Panc1 (cell line): Measurements from ENCODE around the gene DGCR2. TPM values are rescaled to one million over a fixed set of nuclear protein-coding genes. Genes with fewer than 3 reads are reported as not detected.

Experiments
- ATAC-seq: fragments of 200-7000 bp; cut with Tn5 transposase; 2 replicates; pipeline ENCODE4 v1.9.1; 2020; ENCODE audit warnings: mild to moderate bottlenecking, moderate library complexity
- BruUV-seq: library from RNA; stranded (reverse); fragments of 400-500 nt; replicated peaks from 2 replicates; lab custom pipeline; 2021; lab: Mats Ljungman, UMichigan
- CTCF ChIA-PET: fragments of 300-600 bp; sonication (Branson Sonifier 250); formaldehyde crosslinking; loops from one replicate; lab custom pipeline; 2022; ENCODE audit warnings: antibody characterized with exemption; lab: Charles Lee
- POLR2A ChIA-PET: fragments of 300-600 bp; sonication (Branson Sonifier 250); formaldehyde crosslinking; loops from one replicate; lab custom pipeline; 2022; ENCODE audit warnings: antibody characterized with exemption; lab: Charles Lee
- DNase-seq: peaks from one replicate; pipeline ENCODE4 v3.0.0-alpha.2; 2010; ENCODE audit warnings: low read depth, low spot score
- H3K27ac ChIP-seq: 2 replicates; pipeline ENCODE4 v1.5.1; 2011; ENCODE audit warnings: mild to moderate bottlenecking, low read length, inconsistent platforms
- H3K27me3 ChIP-seq: fragments of 200-500 bp; sonication (Bioruptor generic); 2 replicates; pipeline ENCODE4 v1.6.0; 2014; ENCODE audit warnings: low read length, inconsistent platforms; ENCODE audit not compliant: control insufficient read depth, insufficient read depth
- H3K36me3 ChIP-seq: fragments of 200-500 bp; sonication (Bioruptor generic); 2 replicates; pipeline ENCODE4 v1.5.1; 2014; ENCODE audit warnings: inconsistent platforms, mild to moderate bottlenecking, low read length, moderate library complexity; ENCODE audit not compliant: control insufficient read depth, insufficient read depth
- H3K4me1 ChIP-seq: 2 replicates; pipeline ENCODE4 v1.5.1; 2011; ENCODE audit warnings: inconsistent platforms, mild to moderate bottlenecking, low read length, moderate library complexity; ENCODE audit not compliant: control insufficient read depth, insufficient read depth
- H3K4me3 ChIP-seq, 2 experiments: 2 replicates each; pipeline ENCODE4 v1.5.1; 2011 to 2012; ENCODE audit warnings: low read depth in 2 of 2, low read length in 2 of 2, mild to moderate bottlenecking in 2 of 2, inconsistent platforms in 1 of 2, moderate library complexity in 1 of 2
- H3K9me3 ChIP-seq: fragments of 200-500 bp; sonication (Bioruptor generic); 2 replicates; pipeline ENCODE4 v1.5.1; 2014; ENCODE audit warnings: low read depth, mild to moderate bottlenecking, inconsistent platforms, low read length, moderate library complexity; ENCODE audit not compliant: control insufficient read depth, insufficient read depth
- POLR2AphosphoS5 ChIP-seq: IDR thresholded peaks from 2 replicates; pipeline ENCODE4 v1.6.1; 2012; ENCODE audit warnings: mild to moderate bottlenecking, low read depth, low read length, moderate library complexity
- SIN3A ChIP-seq: IDR thresholded peaks from 2 replicates; pipeline ENCODE4 v1.6.1; 2012; ENCODE audit warnings: low read depth, mild to moderate bottlenecking, low read length, moderate library complexity, borderline replicate concordance; ENCODE audit not compliant: insufficient read depth
- TCF7L2 ChIP-seq: IDR thresholded peaks from 2 replicates; pipeline ENCODE4 v1.6.1; 2011; ENCODE audit warnings: mild to moderate bottlenecking, low read depth, low read length, inconsistent platforms
- in situ Hi-C: cut with HindIII; loops from 2 replicates; pipeline ENCODE4 v1.10.0; 2016; ENCODE audit warnings: low sequenced_read_pairs, low pct_unique_long_range_greater_than_20kb
- intact Hi-C: fragments of 100-400 bp; cut with micrococcal nuclease; formaldehyde crosslinking; loops from one replicate; pipeline ENCODE4 v1.10.0; 2022; ENCODE audit not compliant: unreplicated experiment
- total RNA-seq: library from RNA; stranded (reverse); gene quantifications from one replicate; pipeline ENCODE4 v1.2.1, GENCODE V29; 2021; ENCODE audit not compliant: unreplicated experiment
- TF ChIP-seq, protein P1 (sequence below), 2 experiments: IDR thresholded peaks; 2 replicates each; pipeline ENCODE4 v1.6.1; 2011 to 2012; ENCODE audit warnings: low read depth in 2 of 2, control low read depth in 1 of 2, low read length in 1 of 2, mild to moderate bottlenecking in 1 of 2, moderate library complexity in 1 of 2; ENCODE audit not compliant: insufficient read depth in 1 of 2
- TF ChIP-seq, protein P2 (sequence below): fragments of 450-650 bp; IDR thresholded peaks from 2 replicates; pipeline ENCODE4 v1.5.1; 2017; ENCODE audit warnings: mild to moderate bottlenecking

The DGCR2 gene
- total RNA-seq, 1 experiment from 2014 or later = 35.1 TPM

DNA sequence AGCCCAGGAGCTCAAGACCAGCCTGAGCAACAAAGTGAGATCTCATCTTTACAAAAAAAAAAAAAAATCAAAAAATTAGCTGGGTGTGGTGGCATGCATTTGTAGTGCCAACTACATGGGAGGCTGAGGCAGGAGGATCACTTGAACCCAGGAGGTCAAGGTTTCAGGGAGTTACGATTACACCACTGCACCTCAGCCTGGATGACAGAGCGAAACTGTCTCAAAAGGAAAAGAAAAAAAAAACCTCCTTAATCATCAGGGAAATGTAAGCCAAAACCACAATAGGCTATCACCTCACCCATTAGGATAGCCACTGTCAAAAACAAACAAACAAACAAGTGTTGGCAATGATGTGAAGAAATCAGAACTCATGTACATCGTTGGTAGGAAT is 13.4 kb downstream of the DGCR2 start:
- no peak for TF ChIP-seq SIN3A
- TF ChIP-seq, protein P1, sequence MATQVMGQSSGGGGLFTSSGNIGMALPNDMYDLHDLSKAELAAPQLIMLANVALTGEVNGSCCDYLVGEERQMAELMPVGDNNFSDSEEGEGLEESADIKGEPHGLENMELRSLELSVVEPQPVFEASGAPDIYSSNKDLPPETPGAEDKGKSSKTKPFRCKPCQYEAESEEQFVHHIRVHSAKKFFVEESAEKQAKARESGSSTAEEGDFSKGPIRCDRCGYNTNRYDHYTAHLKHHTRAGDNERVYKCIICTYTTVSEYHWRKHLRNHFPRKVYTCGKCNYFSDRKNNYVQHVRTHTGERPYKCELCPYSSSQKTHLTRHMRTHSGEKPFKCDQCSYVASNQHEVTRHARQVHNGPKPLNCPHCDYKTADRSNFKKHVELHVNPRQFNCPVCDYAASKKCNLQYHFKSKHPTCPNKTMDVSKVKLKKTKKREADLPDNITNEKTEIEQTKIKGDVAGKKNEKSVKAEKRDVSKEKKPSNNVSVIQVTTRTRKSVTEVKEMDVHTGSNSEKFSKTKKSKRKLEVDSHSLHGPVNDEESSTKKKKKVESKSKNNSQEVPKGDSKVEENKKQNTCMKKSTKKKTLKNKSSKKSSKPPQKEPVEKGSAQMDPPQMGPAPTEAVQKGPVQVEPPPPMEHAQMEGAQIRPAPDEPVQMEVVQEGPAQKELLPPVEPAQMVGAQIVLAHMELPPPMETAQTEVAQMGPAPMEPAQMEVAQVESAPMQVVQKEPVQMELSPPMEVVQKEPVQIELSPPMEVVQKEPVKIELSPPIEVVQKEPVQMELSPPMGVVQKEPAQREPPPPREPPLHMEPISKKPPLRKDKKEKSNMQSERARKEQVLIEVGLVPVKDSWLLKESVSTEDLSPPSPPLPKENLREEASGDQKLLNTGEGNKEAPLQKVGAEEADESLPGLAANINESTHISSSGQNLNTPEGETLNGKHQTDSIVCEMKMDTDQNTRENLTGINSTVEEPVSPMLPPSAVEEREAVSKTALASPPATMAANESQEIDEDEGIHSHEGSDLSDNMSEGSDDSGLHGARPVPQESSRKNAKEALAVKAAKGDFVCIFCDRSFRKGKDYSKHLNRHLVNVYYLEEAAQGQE (IDR thresholded peaks at IDR 0.05; ENCODE audit: insufficient read depth in 1 of 2, low read depth in 2 of 2, low read length in 1 of 2) = no peak
- TF ChIP-seq, protein P2, sequence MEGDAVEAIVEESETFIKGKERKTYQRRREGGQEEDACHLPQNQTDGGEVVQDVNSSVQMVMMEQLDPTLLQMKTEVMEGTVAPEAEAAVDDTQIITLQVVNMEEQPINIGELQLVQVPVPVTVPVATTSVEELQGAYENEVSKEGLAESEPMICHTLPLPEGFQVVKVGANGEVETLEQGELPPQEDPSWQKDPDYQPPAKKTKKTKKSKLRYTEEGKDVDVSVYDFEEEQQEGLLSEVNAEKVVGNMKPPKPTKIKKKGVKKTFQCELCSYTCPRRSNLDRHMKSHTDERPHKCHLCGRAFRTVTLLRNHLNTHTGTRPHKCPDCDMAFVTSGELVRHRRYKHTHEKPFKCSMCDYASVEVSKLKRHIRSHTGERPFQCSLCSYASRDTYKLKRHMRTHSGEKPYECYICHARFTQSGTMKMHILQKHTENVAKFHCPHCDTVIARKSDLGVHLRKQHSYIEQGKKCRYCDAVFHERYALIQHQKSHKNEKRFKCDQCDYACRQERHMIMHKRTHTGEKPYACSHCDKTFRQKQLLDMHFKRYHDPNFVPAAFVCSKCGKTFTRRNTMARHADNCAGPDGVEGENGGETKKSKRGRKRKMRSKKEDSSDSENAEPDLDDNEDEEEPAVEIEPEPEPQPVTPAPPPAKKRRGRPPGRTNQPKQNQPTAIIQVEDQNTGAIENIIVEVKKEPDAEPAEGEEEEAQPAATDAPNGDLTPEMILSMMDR = no peak
- no peak for TF ChIP-seq TCF7L2
- no peak for TF ChIP-seq POLR2AphosphoS5
- Histone ChIP-seq H3K27ac (no peak overlapping the region), H3K27me3 (no peaks in the 10 kb centered on the region), H3K36me3 (no peaks in the 10 kb centered on the region), H3K4me1 (no peaks in the 10 kb centered on the region; the same call in 1 of the 2 replicates), H3K9me3 (no peaks in the 10 kb centered on the region), H3K4me3 (no peak overlapping the region)
- POLR2A ChIA-PET = no interaction called here
- DNase-seq (no peak), ATAC-seq (no peak)
- CTCF ChIA-PET = no interaction called here
- intact Hi-C loops (no loop called here), in situ Hi-C loops (no loop called here)
- no TSS peak for BruUV-seq

DNA sequence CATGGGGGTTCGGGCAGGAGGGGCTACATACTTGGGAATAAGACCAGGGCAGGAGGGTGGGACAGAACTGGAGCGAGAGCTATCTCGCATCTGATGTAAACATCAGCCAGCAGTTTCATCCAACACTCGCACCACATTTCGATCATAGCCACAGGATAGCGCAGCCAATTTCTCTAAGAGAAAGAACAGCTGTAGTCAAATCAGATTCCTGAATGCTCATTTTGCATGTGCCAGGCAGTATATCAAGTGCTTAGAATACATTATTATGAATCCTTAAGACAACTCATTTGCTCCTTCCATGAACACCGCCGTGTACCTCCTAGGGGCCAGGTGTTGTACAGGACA is 14.5 kb downstream of the DGCR2 start:
- in situ Hi-C loops = no loop called here
- intact Hi-C loops = no loop called here
- Histone ChIP-seq H3K27ac (no peak overlapping the region), H3K4me3 (no peak overlapping the region), H3K9me3 (no peaks in the 10 kb centered on the region), H3K27me3 (no peaks in the 10 kb centered on the region), H3K4me1 (no peaks in the 10 kb centered on the region; the same call in 1 of the 2 replicates), H3K36me3 (no peaks in the 10 kb centered on the region)
- CTCF ChIA-PET = no interaction called here
- ATAC-seq (no peak), DNase-seq (no peak)
- POLR2A ChIA-PET = no interaction called here
- BruUV-seq = no TSS peak
- TF ChIP-seq, protein P1 (IDR thresholded peaks at IDR 0.05; ENCODE audit: insufficient read depth in 1 of 2, low read depth in 2 of 2, low read length in 1 of 2) = no peak
- TF ChIP-seq TCF7L2 (no peak), POLR2AphosphoS5 (no peak), SIN3A (no peak)
- TF ChIP-seq, protein P2 = no peak
